H1 (cell line): ENCODE measurements around the gene BRD4.
"Not testable (repeated sequence)": the region's sequence is repeated elsewhere in the genome, so short reads cannot be mapped to it uniquely, and the experiment has no call there.

Experiments
- CEBPB ChIP-seq: IDR thresholded peaks from 2 replicates; pipeline ENCODE4 v1.6.1; 2012; ENCODE audit warnings: low read depth, low read length
- CREB1 ChIP-seq: IDR thresholded peaks from 2 replicates; pipeline ENCODE4 v1.6.1; 2012; ENCODE audit warnings: inconsistent platforms
- JUND ChIP-seq: IDR thresholded peaks from 2 replicates; pipeline ENCODE4 v1.6.1; 2011; ENCODE audit warnings: mild to moderate bottlenecking, improper control_type of control experiment, low read length
- NRF1 ChIP-seq: IDR thresholded peaks from 2 replicates; pipeline ENCODE4 v1.6.1; 2011; ENCODE audit warnings: mild to moderate bottlenecking, low read depth, low read length, improper control_type of control experiment
- POLR2A ChIP-seq, 2 experiments: IDR thresholded peaks; 1 replicate in 1 of 2; 2 replicates in 1 of 2; pipeline ENCODE4 v1.6.1; 2011; ENCODE audit warnings: low read depth in 2 of 2, low read length in 2 of 2, mild to moderate bottlenecking in 2 of 2; ENCODE audit errors: control extremely low read depth in 1 of 2
- POU5F1 ChIP-seq: IDR thresholded peaks from 2 replicates; pipeline ENCODE4 v1.6.1; 2011; ENCODE audit warnings: low read depth, mild to moderate bottlenecking, low read length, moderate library complexity
- RFX5 ChIP-seq: IDR thresholded peaks from 2 replicates; pipeline ENCODE4 v1.6.1; 2011; ENCODE audit warnings: low read depth, low read length, improper control_type of control experiment, borderline replicate concordance
- SP2 ChIP-seq: IDR thresholded peaks from 2 replicates; pipeline ENCODE4 v1.6.1; 2012; ENCODE audit warnings: mild to moderate bottlenecking, low read length, inconsistent platforms
- TAF1 ChIP-seq: IDR thresholded peaks from 2 replicates; pipeline ENCODE4 v1.6.1; 2011; ENCODE audit warnings: mild to moderate bottlenecking, low read depth, low read length
- ZNF274 ChIP-seq: IDR thresholded peaks from 2 replicates; pipeline ENCODE4 v1.7.0; 2012; ENCODE audit warnings: low read length, borderline replicate concordance; ENCODE audit errors: extremely low read depth
- TF ChIP-seq, protein P1 (sequence below), 3 experiments: IDR thresholded peaks; 1 replicate in 2 of 3; 2 replicates in 1 of 3; pipeline versions ENCODE4 v1.5.1 to v1.6.1; 2011; ENCODE audit warnings: low read length in 3 of 3, mild to moderate bottlenecking in 3 of 3, inconsistent platforms in 2 of 3, low read depth in 1 of 3, moderate library complexity in 1 of 3; ENCODE audit not compliant: insufficient read depth in 1 of 3; ENCODE audit errors: control extremely low read depth in 1 of 3

GRCh38 chr19:15341328-15341727, 9.0 kb upstream of the BRD4 start:
- not testable (repeated sequence) for TF ChIP-seq CEBPB; JUND; POLR2A (IDR thresholded peaks at IDR 0.05; ENCODE audit: control extremely low read depth in 1 of 2, low read depth in 2 of 2, low read length in 2 of 2); ZNF274; RFX5; CREB1; TAF1; SP2; NRF1; POU5F1
- TF ChIP-seq, protein P1, sequence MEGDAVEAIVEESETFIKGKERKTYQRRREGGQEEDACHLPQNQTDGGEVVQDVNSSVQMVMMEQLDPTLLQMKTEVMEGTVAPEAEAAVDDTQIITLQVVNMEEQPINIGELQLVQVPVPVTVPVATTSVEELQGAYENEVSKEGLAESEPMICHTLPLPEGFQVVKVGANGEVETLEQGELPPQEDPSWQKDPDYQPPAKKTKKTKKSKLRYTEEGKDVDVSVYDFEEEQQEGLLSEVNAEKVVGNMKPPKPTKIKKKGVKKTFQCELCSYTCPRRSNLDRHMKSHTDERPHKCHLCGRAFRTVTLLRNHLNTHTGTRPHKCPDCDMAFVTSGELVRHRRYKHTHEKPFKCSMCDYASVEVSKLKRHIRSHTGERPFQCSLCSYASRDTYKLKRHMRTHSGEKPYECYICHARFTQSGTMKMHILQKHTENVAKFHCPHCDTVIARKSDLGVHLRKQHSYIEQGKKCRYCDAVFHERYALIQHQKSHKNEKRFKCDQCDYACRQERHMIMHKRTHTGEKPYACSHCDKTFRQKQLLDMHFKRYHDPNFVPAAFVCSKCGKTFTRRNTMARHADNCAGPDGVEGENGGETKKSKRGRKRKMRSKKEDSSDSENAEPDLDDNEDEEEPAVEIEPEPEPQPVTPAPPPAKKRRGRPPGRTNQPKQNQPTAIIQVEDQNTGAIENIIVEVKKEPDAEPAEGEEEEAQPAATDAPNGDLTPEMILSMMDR (IDR thresholded peaks at IDR 0.05; ENCODE audit: control extremely low read depth in 1 of 3, insufficient read depth in 1 of 3, low read depth in 1 of 3, low read length in 3 of 3) = not testable (repeated sequence)
